ENCODE results near the gene THUMPD3. TPM values are rescaled to one million over a fixed set of nuclear protein-coding genes. Genes with fewer than 3 reads are reported as not detected.

THUMPD3 gene
- polyA plus RNA-seq, 3 donors, result 10.2 to 13.1 (median 11.5) TPM

- peak overlapping the region; percentile 91 for H2AFZ ChIP-seq (ENCODE audit: insufficient read depth, low read depth, low read length, poor library complexity, severe bottlenecking)
- H3K36me3 ChIP-seq (replicated peaks in 1 of 2; ENCODE audit: control insufficient read depth in 1 of 2, insufficient read depth in 2 of 2, low read length in 2 of 2), result peaks cover 18 to 21% of the 10 kb centered on the region in 2 donors
- H3K9ac ChIP-seq (ENCODE audit: insufficient read depth, low read length, poor library complexity, severe bottlenecking), result peak overlapping the region; percentile 91
- H3K4me1 ChIP-seq (ENCODE audit: control insufficient read depth in 1 of 2, insufficient read depth in 2 of 2, low read length in 2 of 2), result peaks cover 13 to 15% of the 10 kb centered on the region in 2 donors
- Mint-ChIP-seq H3K27ac (peak overlapping the region; percentile 98 to 100 (median 99)), H3K4me3 (peak overlapping the region in 1 of 2 donors; percentile 94), H3K27me3 (ENCODE audit: low read depth in 3 of 3) (peaks cover 2 to 6% (median 5%) of the 10 kb centered on the region in 3 donors), H3K4me1 (peaks cover 8% of the 10 kb centered on the region), H3K36me3 (peaks cover 21 to 22% of the 10 kb centered on the region in 2 donors), H3K9me3 (peaks cover 0 to 3% (median 0%) of the 10 kb centered on the region in 7 donors)
- no peaks in the 10 kb centered on the region for H3K27me3 ChIP-seq (ENCODE audit: control insufficient read depth in 2 of 2, insufficient read depth in 2 of 2, low read length in 2 of 2)
- DNase-seq, result no peak
- H3K4me3 ChIP-seq (replicated peaks in 1 of 3; ENCODE audit: low read depth in 2 of 3, low read length in 3 of 3), result peak overlapping the region in 1 of 3 experiments; percentile 92
- 93% methylated on average over 2 of the region's 5 CpGs for WGBS (ENCODE audit: insufficient coverage)
- peaks cover 13% of the 10 kb centered on the region for H3K79me2 ChIP-seq (ENCODE audit: insufficient read depth, low read length)
- peak overlapping the region; percentile 98 to 100 for H3K27ac ChIP-seq (ENCODE audit: low read depth in 1 of 2, low read length in 2 of 2)
- no peaks in the 10 kb centered on the region for H4K20me1 ChIP-seq (ENCODE audit: insufficient read depth, low read length)
- no peaks in the 10 kb centered on the region for H3K9me3 ChIP-seq (replicated peaks in 1 of 2; ENCODE audit: control insufficient read depth in 1 of 2, insufficient read depth in 1 of 2, low read length in 2 of 2)
- TF ChIP-seq CTCF (IDR thresholded peaks at IDR 0.05), result no peak
- intact Hi-C loops (cut with micrococcal nuclease), result loop anchor here (5.0 kb wide), 1 partner anchor 35 kb away; the partner anchor contains the start of gene SETD5 (in 2 of the 2)
- peak overlapping the region; percentile 82 for H3K4me2 ChIP-seq (replicated peaks; ENCODE audit: extremely low read depth, low read length, poor library complexity, severe bottlenecking)
Measured at GRCh38 chr3:9361691-9362388, 1.0 kb upstream of the THUMPD3 start.

GRCh38 chr3:9369508-9369907 is 6.7 kb downstream of the THUMPD3 start:
- H3K9me3 ChIP-seq (replicated peaks in 1 of 2; ENCODE audit: control insufficient read depth in 1 of 2, insufficient read depth in 1 of 2, low read length in 2 of 2), result no peaks in the 10 kb centered on the region
- no peaks in the 10 kb centered on the region for H3K4me1 ChIP-seq (ENCODE audit: control insufficient read depth in 1 of 2, insufficient read depth in 2 of 2, low read length in 2 of 2)
- Mint-ChIP-seq H3K36me3 (peaks cover 79 to 90% of the 10 kb centered on the region in 2 donors), H3K27ac (no peak overlapping the region), H3K4me1 (peaks cover 2% of the 10 kb centered on the region), H3K27me3 (ENCODE audit: low read depth in 3 of 3) (no peaks in the 10 kb centered on the region), H3K9me3 (no peaks in the 10 kb centered on the region), H3K4me3 (no peak overlapping the region)
- no peaks in the 10 kb centered on the region for H4K20me1 ChIP-seq (ENCODE audit: insufficient read depth, low read length)
- H3K4me2 ChIP-seq (replicated peaks; ENCODE audit: extremely low read depth, low read length, poor library complexity, severe bottlenecking), result no peak overlapping the region
- no CpG with 5 or more reads among the region's 1 CpG for WGBS (ENCODE audit: insufficient coverage)
- DNase-seq, result no peak
- no peak overlapping the region for H3K4me3 ChIP-seq (replicated peaks in 1 of 3; ENCODE audit: low read depth in 2 of 3, low read length in 3 of 3)
- H3K9ac ChIP-seq (ENCODE audit: insufficient read depth, low read length, poor library complexity, severe bottlenecking), result no peak overlapping the region
- peaks cover 6% of the 10 kb centered on the region for H3K79me2 ChIP-seq (ENCODE audit: insufficient read depth, low read length)
- H3K27ac ChIP-seq (ENCODE audit: low read depth in 1 of 2, low read length in 2 of 2), result no peak overlapping the region
- TF ChIP-seq CTCF (IDR thresholded peaks at IDR 0.05), result no peak
- peaks cover 76 to 96% of the 10 kb centered on the region in 2 donors for H3K36me3 ChIP-seq (replicated peaks in 1 of 2; ENCODE audit: control insufficient read depth in 1 of 2, insufficient read depth in 2 of 2, low read length in 2 of 2)
- H3K27me3 ChIP-seq (ENCODE audit: control insufficient read depth in 2 of 2, insufficient read depth in 2 of 2, low read length in 2 of 2), result no peaks in the 10 kb centered on the region
- no peak overlapping the region for H2AFZ ChIP-seq (ENCODE audit: insufficient read depth, low read depth, low read length, poor library complexity, severe bottlenecking)
- intact Hi-C loops (cut with micrococcal nuclease), result no loop called here
